HepG2 (cell line): ENCODE measurements around the gene SKIC2. TPM values are rescaled to one million over a fixed set of nuclear protein-coding genes. Genes with fewer than 3 reads are reported as not detected.

ENCODE experiments used
- CEBPB ChIP-seq: IDR thresholded peaks from 2 replicates; pipeline ENCODE4 v1.6.1; 2011; ENCODE audit warnings: low read depth, low read length, improper control_type of control experiment, borderline replicate concordance
- EZH2 ChIP-seq: conservative IDR thresholded peaks from 2 replicates; pipeline ENCODE4 v1.6.1; 2012; ENCODE audit warnings: mild to moderate bottlenecking, low read depth, low read length, moderate library complexity
- GTF3A ChIP-seq: sonication (generic); formaldehyde crosslinking; conservative IDR thresholded peaks from 2 replicates; pipeline ENCODE4 v1.4.0; 2020; ENCODE audit warnings: mild to moderate bottlenecking, missing genetic modification reagents
- SMAD1 ChIP-seq: sonication (generic); formaldehyde crosslinking; IDR thresholded peaks from 2 replicates; pipeline ENCODE4 v1.4.0; 2020; ENCODE audit warnings: missing genetic modification reagents, low read depth, mild to moderate bottlenecking, borderline replicate concordance
- SYNCRIP ChIP-seq: fragments of 200-400 bp; formaldehyde crosslinking; IDR thresholded peaks from 2 replicates; pipeline ENCODE4 v1.6.1; 2018; ENCODE audit warnings: mild to moderate bottlenecking, low read depth, low read length; ENCODE audit not compliant: insufficient read depth
- ZMYM2 ChIP-seq: sonication (generic); formaldehyde crosslinking; IDR thresholded peaks from 2 replicates; pipeline ENCODE4 v1.8.0; 2022; ENCODE audit warnings: mild to moderate bottlenecking, missing genetic modification reagents
- ZNF260 ChIP-seq: sonication (generic); formaldehyde crosslinking; IDR thresholded peaks from 2 replicates; pipeline ENCODE4 v1.4.0; 2020; ENCODE audit warnings: missing genetic modification reagents, low read depth, mild to moderate bottlenecking, borderline replicate concordance
- polyA plus RNA-seq, 8 experiments: library from polyadenylated mRNA; depleted of rRNA in 3 of 8; stranded (reverse) in 7 of 8; unstranded in 1 of 8; fragments of >200 nt; fragmentation: Illumina TruSeq in 4 of 8; extraction: Trizol in 4 of 8; gene quantifications; 2 replicates each; pipeline versions ENCODE4 v1.2.1 to v1.2.3, GENCODE V29; 2011 to 2016; ENCODE audit warnings: low read depth in 4 of 8, missing spikeins in 1 of 8, mixed read lengths in 1 of 8; ENCODE audit not compliant: insufficient read depth in 1 of 8
- total RNA-seq, 5 experiments: library from RNA; depleted of rRNA; stranded (reverse); fragments of >200 nt; fragmentation: Illumina TruSeq; extraction: Trizol; gene quantifications; 2 replicates each; pipeline ENCODE4 v1.2.3, GENCODE V29; 2016; ENCODE audit warnings: low read depth in 1 of 5
- TF ChIP-seq, protein P1 (sequence below): sonication (generic); formaldehyde crosslinking; IDR thresholded peaks from 2 replicates; pipeline ENCODE4 v1.5.0; 2020; ENCODE audit warnings: mild to moderate bottlenecking, missing genetic modification reagents, moderate library complexity
- TF ChIP-seq, protein P2 (sequence below): sonication (generic); formaldehyde crosslinking; IDR thresholded peaks from 2 replicates; pipeline ENCODE4 v1.4.0; 2020; ENCODE audit warnings: low read depth, missing genetic modification reagents
- TF ChIP-seq, protein P3 (sequence below): sonication (generic); formaldehyde crosslinking; IDR thresholded peaks from 2 replicates; pipeline ENCODE4 v1.4.0; 2020; ENCODE audit warnings: mild to moderate bottlenecking, missing genetic modification reagents
- TF ChIP-seq, protein P4 (sequence below): sonication (generic); formaldehyde crosslinking; IDR thresholded peaks from 2 replicates; pipeline ENCODE4 v1.4.0; 2020; ENCODE audit warnings: mild to moderate bottlenecking, missing genetic modification reagents, borderline replicate concordance

The SKIC2 gene
- total and polyA plus RNA-seq, 2 of the 13 experiments (the other 11 are each of a cell fraction or from before 2014, with no cell fraction given) = 67.1 to 68.4 TPM

DNA sequence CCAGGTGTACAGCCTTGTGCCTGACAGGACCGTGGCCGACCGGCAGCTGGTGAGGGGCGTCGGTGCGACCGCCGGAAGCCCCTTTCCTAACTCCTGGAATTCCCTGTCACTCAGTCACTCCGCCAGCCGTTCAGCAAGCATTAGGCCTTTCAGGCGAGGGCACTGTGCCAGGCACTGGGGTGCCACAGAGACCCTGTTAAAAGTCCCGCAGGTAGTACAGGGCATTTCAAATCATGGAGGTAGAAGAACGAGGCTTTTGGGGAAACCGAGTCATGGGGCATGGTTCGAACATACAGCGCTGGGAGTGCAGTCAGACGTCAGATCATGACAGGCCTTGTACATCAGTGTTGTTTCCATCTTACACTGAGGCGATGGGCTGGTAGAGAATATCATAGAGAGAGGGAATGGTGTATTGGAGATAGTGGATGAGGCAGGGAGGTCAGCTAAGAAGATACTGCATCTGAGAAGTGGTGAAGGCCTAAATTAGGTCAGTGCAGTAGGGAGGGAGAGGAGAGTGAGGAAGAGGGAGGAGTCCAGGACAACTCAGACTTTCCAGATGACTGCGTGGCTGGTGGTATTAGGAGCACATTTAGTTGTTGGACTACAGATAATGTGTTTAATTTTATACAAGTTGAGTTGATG, 13.9 kb downstream of the SKIC2 start (continued):
- TF ChIP-seq, protein P1, sequence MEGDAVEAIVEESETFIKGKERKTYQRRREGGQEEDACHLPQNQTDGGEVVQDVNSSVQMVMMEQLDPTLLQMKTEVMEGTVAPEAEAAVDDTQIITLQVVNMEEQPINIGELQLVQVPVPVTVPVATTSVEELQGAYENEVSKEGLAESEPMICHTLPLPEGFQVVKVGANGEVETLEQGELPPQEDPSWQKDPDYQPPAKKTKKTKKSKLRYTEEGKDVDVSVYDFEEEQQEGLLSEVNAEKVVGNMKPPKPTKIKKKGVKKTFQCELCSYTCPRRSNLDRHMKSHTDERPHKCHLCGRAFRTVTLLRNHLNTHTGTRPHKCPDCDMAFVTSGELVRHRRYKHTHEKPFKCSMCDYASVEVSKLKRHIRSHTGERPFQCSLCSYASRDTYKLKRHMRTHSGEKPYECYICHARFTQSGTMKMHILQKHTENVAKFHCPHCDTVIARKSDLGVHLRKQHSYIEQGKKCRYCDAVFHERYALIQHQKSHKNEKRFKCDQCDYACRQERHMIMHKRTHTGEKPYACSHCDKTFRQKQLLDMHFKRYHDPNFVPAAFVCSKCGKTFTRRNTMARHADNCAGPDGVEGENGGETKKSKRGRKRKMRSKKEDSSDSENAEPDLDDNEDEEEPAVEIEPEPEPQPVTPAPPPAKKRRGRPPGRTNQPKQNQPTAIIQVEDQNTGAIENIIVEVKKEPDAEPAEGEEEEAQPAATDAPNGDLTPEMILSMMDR = 0 out of 2 replicates have a peak, but pooled peaks have one; percentile 3
- TF ChIP-seq, protein P2, sequence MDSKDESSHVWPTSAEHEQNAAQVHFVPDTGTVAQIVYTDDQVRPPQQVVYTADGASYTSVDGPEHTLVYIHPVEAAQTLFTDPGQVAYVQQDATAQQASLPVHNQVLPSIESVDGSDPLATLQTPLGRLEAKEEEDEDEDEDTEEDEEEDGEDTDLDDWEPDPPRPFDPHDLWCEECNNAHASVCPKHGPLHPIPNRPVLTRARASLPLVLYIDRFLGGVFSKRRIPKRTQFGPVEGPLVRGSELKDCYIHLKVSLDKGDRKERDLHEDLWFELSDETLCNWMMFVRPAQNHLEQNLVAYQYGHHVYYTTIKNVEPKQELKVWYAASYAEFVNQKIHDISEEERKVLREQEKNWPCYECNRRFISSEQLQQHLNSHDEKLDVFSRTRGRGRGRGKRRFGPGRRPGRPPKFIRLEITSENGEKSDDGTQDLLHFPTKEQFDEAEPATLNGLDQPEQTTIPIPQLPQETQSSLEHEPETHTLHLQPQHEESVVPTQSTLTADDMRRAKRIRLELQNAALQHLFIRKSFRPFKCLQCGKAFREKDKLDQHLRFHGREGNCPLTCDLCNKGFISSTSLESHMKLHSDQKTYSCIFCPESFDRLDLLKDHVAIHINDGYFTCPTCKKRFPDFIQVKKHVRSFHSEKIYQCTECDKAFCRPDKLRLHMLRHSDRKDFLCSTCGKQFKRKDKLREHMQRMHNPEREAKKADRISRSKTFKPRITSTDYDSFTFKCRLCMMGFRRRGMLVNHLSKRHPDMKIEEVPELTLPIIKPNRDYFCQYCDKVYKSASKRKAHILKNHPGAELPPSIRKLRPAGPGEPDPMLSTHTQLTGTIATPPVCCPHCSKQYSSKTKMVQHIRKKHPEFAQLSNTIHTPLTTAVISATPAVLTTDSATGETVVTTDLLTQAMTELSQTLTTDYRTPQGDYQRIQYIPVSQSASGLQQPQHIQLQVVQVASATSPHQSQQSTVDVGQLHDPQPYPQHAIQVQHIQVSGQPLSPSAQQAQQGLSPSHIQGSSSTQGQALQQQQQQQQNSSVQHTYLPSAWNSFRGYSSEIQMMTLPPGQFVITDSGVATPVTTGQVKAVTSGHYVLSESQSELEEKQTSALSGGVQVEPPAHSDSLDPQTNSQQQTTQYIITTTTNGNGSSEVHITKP (CRISPR knock-in tag) = peak; percentile 18; the same call in 1 of the 2 replicates
- TF ChIP-seq SYNCRIP (no peak), CEBPB (no peak), GTF3A (CRISPR knock-in tag) (no peak), ZMYM2 (no peak), EZH2 (no peak), ZNF260 (CRISPR knock-in tag) (no peak), SMAD1 (no peak)
- TF ChIP-seq, protein P3, sequence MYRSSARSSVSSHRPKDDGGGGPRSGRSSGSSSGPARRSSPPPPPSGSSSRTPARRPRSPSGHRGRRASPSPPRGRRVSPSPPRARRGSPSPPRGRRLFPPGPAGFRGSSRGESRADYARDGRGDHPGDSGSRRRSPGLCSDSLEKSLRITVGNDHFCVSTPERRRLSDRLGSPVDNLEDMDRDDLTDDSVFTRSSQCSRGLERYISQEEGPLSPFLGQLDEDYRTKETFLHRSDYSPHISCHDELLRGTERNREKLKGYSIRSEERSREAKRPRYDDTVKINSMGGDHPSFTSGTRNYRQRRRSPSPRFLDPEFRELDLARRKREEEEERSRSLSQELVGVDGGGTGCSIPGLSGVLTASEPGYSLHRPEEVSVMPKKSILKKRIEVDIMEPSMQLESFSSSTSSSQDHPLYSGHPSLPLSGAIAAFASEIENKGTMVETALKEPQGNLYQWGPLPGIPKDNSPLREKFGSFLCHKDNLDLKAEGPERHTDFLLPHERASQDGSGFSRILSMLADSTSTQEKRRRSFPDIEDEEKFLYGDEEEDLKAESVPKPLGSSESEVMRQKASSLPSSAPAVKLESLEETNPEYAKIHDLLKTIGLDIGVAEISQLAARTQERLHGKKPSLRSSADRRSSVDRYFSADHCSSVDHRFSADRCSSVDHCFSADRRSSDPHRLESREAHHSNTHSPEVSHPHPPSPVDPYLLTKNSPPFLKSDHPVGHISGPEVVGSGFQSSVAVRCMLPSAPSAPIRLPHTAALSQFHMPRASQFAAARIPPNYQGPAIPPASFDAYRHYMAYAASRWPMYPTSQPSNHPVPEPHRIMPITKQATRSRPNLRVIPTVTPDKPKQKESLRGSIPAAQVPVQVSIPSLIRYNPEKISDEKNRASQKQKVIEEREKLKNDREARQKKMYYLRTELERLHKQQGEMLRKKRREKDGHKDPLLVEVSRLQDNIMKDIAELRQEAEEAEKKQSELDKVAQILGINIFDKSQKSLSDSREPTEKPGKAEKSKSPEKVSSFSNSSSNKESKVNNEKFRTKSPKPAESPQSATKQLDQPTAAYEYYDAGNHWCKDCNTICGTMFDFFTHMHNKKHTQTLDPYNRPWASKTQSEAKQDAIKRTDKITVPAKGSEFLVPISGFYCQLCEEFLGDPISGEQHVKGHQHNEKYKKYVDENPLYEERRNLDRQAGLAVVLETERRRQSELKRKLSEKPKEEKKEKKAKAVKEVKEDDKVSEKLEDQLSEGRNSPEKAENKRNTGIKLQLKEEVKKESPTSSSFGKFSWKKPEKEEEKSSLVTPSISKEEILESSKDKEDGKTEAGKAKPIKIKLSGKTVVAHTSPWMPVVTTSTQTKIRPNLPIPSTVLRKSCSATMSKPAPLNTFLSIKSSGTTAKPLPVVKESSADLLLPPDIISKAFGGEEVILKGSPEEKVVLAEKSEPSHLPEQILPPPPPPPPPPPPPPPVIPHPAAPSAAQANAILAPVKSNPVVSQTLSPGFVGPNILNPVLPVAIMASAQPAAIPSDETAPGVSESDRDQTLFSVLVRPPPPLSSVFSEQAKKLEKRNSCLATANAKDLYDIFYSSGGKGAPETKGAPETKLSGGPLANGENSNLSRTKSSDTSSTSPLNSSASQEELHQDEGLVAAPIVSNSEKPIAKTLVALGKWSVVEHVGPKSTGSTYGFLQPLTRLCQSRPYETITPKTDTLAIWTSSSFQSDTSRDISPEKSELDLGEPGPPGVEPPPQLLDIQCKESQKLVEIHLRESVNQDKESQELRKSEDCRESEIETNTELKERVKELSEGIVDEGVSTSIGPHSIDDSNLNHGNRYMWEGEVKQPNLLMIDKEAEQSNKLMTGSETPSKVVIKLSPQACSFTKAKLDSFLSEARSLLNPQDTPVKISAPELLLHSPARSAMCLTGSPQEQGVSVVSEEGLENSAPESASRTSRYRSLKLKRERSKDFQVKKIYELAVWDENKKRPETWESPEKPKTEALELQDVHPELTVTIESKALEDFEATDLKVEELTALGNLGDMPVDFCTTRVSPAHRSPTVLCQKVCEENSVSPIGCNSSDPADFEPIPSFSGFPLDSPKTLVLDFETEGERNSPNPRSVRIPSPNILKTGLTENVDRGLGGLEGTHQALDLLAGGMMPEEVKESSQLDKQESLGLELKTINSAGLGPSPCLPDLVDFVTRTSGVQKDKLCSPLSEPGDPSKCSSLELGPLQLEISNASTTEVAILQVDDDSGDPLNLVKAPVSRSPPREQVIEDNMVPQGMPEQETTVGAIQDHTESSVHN (CRISPR knock-in tag) = peak; percentile 30; the same call in 1 of the 2 replicates
- TF ChIP-seq, protein P4, sequence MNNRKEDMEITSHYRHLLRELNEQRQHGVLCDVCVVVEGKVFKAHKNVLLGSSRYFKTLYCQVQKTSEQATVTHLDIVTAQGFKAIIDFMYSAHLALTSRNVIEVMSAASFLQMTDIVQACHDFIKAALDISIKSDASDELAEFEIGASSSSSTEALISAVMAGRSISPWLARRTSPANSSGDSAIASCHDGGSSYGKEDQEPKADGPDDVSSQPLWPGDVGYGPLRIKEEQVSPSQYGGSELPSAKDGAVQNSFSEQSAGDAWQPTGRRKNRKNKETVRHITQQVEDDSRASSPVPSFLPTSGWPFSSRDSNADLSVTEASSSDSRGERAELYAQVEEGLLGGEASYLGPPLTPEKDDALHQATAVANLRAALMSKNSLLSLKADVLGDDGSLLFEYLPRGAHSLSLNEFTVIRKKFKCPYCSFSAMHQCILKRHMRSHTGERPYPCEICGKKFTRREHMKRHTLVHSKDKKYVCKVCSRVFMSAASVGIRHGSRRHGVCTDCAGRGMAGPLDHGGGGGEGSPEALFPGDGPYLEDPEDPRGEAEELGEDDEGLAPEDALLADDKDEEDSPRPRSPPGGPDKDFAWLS = 0 out of 2 replicates have a peak, but pooled peaks have one; percentile 5
